Measurements from ENCODE around the gene EGFL7. TPM values are rescaled to one million over a fixed set of nuclear protein-coding genes. Genes with fewer than 3 reads are reported as not detected.

The EGFL7 gene
- total and polyA plus RNA-seq, 2 of the 13 experiments (the other 11 are each of a cell fraction or from before 2014, with no cell fraction given) = 0.20 to 5.1 TPM

- ATAC-seq (no peak), DNase-seq (ENCODE audit: low spot score) (no peak), FAIRE-seq (no peak)
- Histone ChIP-seq H3K27me3 (ENCODE audit: control insufficient read depth in 1 of 2, insufficient read depth in 2 of 2, low read length in 2 of 2) (peaks cover 5 to 39% of the 10 kb centered on the region in 2 experiments), H3K4me2 (ENCODE audit: low read depth, low read length) (no peak overlapping the region), H3K27ac (ENCODE audit: extremely low read length, insufficient read depth, low read length) (no peak overlapping the region), H3K9ac (ENCODE audit: insufficient read depth, low read depth, low read length) (no peak overlapping the region), H3K79me2 (ENCODE audit: insufficient read depth, low read length) (no peaks in the 10 kb centered on the region), H3K4me3 (replicated peaks in 1 of 3; ENCODE audit: insufficient read depth in 1 of 3, low read depth in 2 of 3, low read length in 3 of 3) (no peak overlapping the region; a peak in 1 of 6 replicates), H4K20me1 (ENCODE audit: insufficient read depth, low read length) (no peaks in the 10 kb centered on the region), H3K4me1 (ENCODE audit: insufficient read depth, low read length) (peaks cover 44% of the 10 kb centered on the region), H2AFZ (ENCODE audit: low read length) (no peak overlapping the region), H3K36me3 (replicated peaks in 1 of 2; ENCODE audit: control insufficient read depth in 1 of 2, insufficient read depth in 2 of 2, low read length in 2 of 2) (no peaks in the 10 kb centered on the region), H3K9me3 (ENCODE audit: low read length) (no peaks in the 10 kb centered on the region)
- TF ChIP-seq ZNF749 (CRISPR knock-in tag; IDR thresholded peaks at IDR 0.05; ENCODE audit: borderline replicate concordance) = no peak
- no peak for TF ChIP-seq FLYWCH1 (CRISPR knock-in tag; IDR thresholded peaks at IDR 0.05)
- no peak for TF ChIP-seq ZNF770 (CRISPR knock-in tag; IDR thresholded peaks at IDR 0.05)
- TF ChIP-seq KDM4B (CRISPR knock-in tag; IDR thresholded peaks at IDR 0.05) = no peak
- no peak for TF ChIP-seq TRIM24 (CRISPR knock-in tag; IDR thresholded peaks at IDR 0.05)
- TF ChIP-seq TOPORS (CRISPR knock-in tag; IDR thresholded peaks at IDR 0.05) = no peak
- TF ChIP-seq KLF11 (CRISPR knock-in tag; IDR thresholded peaks at IDR 0.05) = no peak
- TF ChIP-seq ZNF619 (CRISPR knock-in tag; IDR thresholded peaks at IDR 0.05) = no peak
- TF ChIP-seq ZBTB14 (CRISPR knock-in tag; IDR thresholded peaks at IDR 0.05) = no peak
- no peak for TF ChIP-seq NRL (CRISPR knock-in tag; IDR thresholded peaks at IDR 0.05; ENCODE audit: borderline replicate concordance)
- no peak for TF ChIP-seq SMAD3 (CRISPR knock-in tag; IDR thresholded peaks at IDR 0.05)
- intact Hi-C loops (cut with micrococcal nuclease; ENCODE audit: unreplicated experiment) (no loop called here), in situ Hi-C loops (cut with HindIII; ENCODE audit: extremely low pct_ligation_motif_present, low pct_unique_long_range_greater_than_20kb) (no loop called here)
- BruUV-seq (replicated peaks) = no TSS peak
- ChIA-PET CTCF (ENCODE audit: low intra/inter-chr PET ratio, low total read pairs) (no interaction called here), POLR2A (no interaction called here)
- WGBS (ENCODE audit: low lambda C conversion rate) = 76% methylated on average over 15 of the region's 15 CpGs
Observed at GRCh38 chr9:136684799-136685198, 22.1 kb downstream of the EGFL7 start.

Data from HepG2 (cell line).